Esophagus muscularis mucosa (tissue), 4 donors: Measurements from ENCODE around the gene ANKRD39.

Source experiments
- EP300 ChIP-seq: sonication (generic); formaldehyde crosslinking; IDR thresholded peaks from one replicate; pipeline ENCODE4 v1.6.1; 2017; ENCODE audit warnings: antibody characterized with exemption
- POLR2A ChIP-seq: fragments of 450-650 bp; IDR thresholded peaks from one replicate; pipeline ENCODE4 v1.6.1; 2017; ENCODE audit warnings: antibody characterized with exemption, moderate library complexity, mild to moderate bottlenecking, low read depth
- TF ChIP-seq, protein P1 (sequence below), 3 experiments: fragments of 200-600 bp in 2 of 3; fragments of 450-650 bp in 1 of 3; sonication (generic) in 2 of 3; IDR thresholded peaks; one replicate each; pipeline ENCODE4 v1.5.1; 2017 to 2019; ENCODE audit warnings: antibody characterized with exemption in 3 of 3, mild to moderate bottlenecking in 2 of 3, moderate library complexity in 1 of 3

- TF ChIP-seq, protein P1, sequence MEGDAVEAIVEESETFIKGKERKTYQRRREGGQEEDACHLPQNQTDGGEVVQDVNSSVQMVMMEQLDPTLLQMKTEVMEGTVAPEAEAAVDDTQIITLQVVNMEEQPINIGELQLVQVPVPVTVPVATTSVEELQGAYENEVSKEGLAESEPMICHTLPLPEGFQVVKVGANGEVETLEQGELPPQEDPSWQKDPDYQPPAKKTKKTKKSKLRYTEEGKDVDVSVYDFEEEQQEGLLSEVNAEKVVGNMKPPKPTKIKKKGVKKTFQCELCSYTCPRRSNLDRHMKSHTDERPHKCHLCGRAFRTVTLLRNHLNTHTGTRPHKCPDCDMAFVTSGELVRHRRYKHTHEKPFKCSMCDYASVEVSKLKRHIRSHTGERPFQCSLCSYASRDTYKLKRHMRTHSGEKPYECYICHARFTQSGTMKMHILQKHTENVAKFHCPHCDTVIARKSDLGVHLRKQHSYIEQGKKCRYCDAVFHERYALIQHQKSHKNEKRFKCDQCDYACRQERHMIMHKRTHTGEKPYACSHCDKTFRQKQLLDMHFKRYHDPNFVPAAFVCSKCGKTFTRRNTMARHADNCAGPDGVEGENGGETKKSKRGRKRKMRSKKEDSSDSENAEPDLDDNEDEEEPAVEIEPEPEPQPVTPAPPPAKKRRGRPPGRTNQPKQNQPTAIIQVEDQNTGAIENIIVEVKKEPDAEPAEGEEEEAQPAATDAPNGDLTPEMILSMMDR (IDR thresholded peaks at IDR 0.05), result no peak
- TF ChIP-seq EP300 (no peak), POLR2A (no peak)
Observed at GRCh38 chr2:96846825-96847224, 11.0 kb downstream of the ANKRD39 start.
